HG02610 (cell line): ENCODE data around the gene PRSS53.

Experiments
- ATAC-seq: cut with Tn5 transposase; IDR thresholded peaks from one replicate; pipeline ENCODE4 v1.9.1; 2021; ENCODE audit warnings: mild to moderate bottlenecking, moderate library complexity; ENCODE audit not compliant: unreplicated experiment

PRSS53 gene

GRCh38 chr16:31080035-31080629 is 8.6 kb downstream of the PRSS53 start:
- no peak for ATAC-seq

GRCh38 chr16:31079342-31079944 is 9.3 kb downstream of the PRSS53 start:
- no peak for ATAC-seq

- ATAC-seq, result no peak
These were observed 10.0 kb downstream of the PRSS53 start for GRCh38 chr16:31078597-31079341.

GRCh38 chr16:31077592-31078396 is 10.9 kb downstream of the PRSS53 start:
- ATAC-seq, result no peak

DNA sequence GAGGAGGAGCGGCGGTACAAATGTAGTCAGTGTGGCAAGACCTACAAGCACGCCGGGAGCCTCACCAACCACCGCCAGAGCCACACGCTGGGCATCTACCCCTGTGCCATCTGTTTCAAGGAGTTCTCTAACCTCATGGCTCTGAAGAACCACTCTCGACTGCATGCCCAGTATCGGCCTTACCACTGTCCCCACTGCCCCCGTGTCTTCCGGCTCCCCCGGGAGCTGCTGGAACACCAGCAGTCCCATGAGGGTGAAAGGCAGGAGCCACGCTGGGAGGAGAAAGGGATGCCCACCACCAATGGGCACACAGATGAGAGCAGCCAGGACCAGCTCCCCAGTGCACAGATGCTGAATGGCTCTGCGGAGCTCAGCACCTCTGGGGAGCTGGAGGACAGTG is 11.7 kb downstream of the PRSS53 start:
- ATAC-seq, result no peak

DNA sequence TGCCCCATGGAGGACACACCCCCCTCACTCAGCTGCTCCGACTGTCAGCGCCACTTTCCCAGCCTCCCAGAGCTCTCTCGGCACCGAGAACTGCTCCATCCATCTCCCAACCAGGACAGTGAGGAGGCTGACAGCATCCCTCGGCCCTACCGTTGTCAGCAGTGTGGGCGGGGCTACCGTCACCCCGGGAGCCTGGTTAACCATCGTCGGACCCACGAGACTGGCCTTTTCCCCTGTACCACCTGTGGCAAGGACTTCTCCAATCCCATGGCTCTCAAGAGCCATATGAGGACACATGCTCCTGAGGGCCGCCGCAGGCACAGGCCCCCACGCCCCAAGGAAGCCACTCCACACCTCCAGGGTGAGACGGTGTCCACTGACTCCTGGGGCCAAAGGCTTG is 12.4 kb downstream of the PRSS53 start:
- ATAC-seq, result no peak

DNA sequence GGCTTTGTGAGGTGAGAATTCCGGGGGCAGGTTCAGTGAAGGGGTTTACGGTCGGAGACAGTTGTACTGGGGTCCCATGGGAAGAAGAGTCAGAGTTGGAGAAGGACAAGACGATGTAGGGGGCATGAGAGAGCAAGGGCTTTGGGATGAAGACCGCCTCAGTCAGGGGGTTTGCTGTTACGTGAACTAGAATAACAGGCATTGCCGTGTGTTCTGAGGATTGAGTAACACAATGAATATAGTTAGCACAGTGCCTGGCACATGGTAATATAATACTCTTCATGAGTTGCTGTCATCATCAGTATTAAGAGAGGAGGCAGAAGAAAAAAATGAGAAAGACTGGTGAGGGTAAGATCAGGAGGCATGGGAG is 13.9 kb downstream of the PRSS53 start:
- no peak for ATAC-seq

GRCh38 chr16:31073970-31074813 is 14.6 kb downstream of the PRSS53 start, which contains the start of the genes ZNF646 and ZNF668:
ZNF646 (plus strand) TSS chr16:31074422; CDS start chr16:31076325, 1,903 bp downstream.
ZNF668 (minus strand) TSS chr16:31074240; CDS start chr16:31064459, 9,781 bp downstream.
- ATAC-seq, result peak; percentile 71

- peak; percentile 44 for ATAC-seq
These were observed 15.4 kb downstream of the PRSS53 start for GRCh38 chr16:31073142-31073969.

GRCh38 chr16:31072540-31073141 is 16.1 kb downstream of the PRSS53 start:
- no peak for ATAC-seq

- no peak for ATAC-seq
These were observed 16.9 kb downstream of the PRSS53 start for GRCh38 chr16:31071861-31072260.

DNA sequence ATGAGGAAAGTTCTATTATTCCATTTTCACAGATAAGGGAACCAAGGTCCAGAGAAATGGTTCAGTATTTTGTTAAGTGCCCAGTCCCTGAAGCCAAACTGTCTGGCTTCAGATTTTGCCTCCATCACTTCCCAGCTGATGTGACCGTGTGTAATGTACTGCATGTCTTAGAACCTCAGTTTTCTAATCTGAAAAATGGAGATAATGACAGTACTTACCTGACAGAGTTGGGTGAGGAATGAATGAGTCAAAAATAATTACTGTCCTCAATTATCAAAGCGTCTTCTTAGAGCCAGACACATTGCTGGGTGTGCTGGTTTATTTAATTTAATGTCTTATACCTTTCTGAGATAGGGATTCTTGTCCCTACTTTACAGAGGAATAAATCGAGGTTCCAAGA is 21.4 kb downstream of the PRSS53 start:
- no peak for ATAC-seq

GRCh38 chr16:31064882-31065461 is 23.8 kb downstream of the PRSS53 start:
- no peak for ATAC-seq

DNA sequence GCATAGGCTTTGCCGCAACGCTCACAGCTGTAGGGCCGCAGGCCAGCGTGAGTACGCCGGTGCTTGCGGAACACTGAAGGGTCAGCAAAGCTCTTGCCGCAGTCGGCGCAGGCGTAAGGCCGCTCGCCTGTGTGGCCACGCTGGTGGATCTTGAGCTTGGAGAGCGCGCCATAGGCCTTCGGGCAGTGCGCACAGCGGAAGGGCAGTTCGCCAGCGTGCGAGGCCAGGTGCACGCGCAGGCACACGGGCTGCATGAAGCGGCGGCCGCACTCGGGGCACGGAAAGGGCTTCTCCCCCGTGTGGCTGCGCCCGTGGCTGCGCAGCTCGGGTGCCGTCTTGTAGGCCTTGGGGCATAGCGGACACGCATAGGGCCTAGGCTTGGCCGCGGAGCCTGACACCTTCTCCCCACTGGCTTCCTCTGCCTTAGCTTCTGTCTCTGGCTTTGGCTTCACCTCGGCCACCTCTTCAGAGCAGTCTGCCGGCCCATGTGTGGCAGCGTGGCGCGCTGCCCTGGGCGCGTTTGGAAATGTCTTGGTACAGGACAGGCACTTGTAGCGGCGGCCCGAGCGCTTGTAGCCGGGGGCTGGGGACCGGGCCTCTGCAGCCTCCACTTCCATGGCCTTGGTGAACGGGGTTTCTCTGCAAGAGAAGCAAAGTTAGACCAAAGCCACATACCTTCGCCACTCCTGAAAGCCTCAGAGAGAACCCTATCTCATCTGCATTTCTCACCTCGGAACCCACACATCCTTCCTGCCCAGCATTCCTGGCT is 24.7 kb downstream of the PRSS53 start:
- ATAC-seq, result no peak

GRCh38 chr16:31063495-31063842 is 25.3 kb downstream of the PRSS53 start:
- no peak for ATAC-seq

DNA sequence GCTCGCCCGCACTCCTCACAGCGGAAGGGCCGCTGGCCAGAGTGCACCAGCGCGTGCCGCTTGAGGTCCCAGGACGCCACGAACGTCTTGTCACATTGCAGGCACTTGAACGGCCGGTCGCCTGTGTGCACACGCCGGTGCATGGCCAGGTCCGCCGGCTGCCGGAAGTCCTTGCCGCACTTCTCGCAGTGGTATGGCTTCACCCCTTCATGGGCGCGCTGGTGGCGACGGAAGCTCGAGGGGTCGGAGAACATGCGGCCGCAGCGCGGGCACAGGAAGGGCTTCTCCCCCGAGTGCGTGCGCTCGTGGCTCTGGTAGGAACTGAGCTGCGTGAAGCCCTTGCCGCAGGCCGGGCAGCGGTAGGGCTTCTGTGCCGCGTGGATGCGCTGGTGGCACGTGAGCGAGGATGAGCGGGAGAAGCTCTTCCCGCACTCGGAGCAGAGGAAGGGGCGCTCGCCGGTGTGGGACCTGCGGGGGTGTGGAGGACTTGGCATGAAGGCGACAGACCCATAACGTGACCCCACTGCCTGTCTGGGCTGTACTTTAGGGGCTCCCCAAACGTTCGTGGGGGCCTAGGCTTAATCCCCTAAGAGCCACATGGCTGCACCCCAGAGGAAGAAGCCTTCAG is 26.8 kb downstream of the PRSS53 start:
- ATAC-seq, result no peak

DNA sequence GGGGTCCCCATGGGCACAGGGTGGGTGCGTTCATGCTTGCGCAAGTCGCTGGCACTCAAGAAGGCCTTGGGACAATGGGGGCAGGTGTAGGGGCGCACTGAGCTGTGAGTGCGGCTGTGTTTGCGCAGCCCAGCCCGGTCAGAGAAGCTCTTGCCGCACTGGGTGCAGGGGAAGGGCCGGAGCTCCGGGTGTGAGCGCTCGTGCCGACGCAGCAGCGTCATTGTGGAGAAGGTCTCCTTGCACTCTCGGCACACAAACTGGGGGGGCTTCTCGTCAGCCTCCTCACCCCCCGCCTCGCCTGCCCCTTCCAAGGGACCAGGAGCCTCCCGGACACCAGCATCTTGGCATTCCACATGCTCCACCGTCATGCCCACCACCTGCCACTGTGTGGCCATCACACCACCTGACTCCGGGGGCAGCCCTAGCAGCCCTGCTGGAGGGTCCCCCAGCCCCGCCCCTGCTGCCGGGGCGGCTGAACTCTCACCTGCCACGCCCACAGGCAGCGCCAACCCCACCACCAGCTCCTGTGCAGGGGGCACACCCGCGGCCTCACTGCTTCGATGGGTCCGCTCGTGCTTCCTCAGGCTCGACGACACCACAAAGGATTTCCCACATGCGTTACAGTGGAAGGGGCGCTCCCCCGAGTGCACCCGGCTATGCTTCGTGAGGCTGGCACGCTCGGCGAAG is 27.5 kb downstream of the PRSS53 start:
- no peak for ATAC-seq
